ENCODE data around the gene MMRN1.

The MMRN1 gene

DNA sequence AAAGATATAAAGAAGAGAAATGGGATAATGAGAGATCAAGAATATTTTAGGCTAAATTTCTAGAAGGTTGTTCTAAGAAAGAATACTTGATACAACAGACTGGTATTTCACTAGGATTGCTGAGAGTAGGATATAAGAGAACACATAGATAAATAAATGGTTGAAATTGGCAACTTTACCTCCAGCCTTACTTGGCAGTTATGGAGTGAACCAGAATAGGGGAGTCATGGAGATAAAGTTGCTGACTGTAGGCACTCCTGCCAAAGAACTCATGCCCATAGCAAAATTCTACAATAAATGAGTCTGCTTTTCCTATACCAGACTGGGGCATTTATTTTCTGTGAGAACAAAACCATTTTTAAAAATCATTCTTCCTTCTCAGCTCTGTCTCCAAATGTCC lies 26.4 kb upstream of the MMRN1 start:
- FAIRE-seq (no peak), DNase-seq (ENCODE audit: insufficient read length, low spot score) (no peak)
- TF ChIP-seq, protein P1, sequence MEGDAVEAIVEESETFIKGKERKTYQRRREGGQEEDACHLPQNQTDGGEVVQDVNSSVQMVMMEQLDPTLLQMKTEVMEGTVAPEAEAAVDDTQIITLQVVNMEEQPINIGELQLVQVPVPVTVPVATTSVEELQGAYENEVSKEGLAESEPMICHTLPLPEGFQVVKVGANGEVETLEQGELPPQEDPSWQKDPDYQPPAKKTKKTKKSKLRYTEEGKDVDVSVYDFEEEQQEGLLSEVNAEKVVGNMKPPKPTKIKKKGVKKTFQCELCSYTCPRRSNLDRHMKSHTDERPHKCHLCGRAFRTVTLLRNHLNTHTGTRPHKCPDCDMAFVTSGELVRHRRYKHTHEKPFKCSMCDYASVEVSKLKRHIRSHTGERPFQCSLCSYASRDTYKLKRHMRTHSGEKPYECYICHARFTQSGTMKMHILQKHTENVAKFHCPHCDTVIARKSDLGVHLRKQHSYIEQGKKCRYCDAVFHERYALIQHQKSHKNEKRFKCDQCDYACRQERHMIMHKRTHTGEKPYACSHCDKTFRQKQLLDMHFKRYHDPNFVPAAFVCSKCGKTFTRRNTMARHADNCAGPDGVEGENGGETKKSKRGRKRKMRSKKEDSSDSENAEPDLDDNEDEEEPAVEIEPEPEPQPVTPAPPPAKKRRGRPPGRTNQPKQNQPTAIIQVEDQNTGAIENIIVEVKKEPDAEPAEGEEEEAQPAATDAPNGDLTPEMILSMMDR (IDR thresholded peaks at IDR 0.05; ENCODE audit: insufficient read depth, missing control alignments) = no peak

DNA sequence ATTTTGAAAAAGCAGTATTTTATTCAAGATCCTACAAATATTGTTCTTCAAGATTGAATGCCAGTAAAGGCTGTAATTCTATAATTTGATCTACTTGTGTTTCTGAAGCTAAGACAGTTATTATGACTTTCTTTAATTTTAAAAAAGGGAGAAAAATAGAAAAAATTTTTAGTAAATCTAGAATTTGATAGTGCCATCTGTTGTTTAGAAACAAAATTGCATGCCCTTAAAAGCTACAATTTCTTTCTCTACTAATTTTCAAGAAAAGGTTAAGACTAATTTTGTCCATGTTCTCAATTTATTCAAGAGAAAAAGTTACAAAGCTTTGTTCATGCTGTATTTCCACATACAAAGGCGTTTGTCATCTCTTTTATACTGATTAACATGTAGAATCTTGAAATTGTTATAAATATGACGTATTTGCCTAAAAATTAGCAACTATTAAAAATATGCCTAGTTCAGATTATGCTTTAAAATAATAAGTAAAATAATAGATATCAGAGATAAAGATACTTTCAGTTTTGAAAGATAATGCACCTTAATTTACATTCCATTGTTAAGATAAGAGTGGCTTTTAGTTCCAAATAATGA lies 25.6 kb upstream of the MMRN1 start:
- TF ChIP-seq, protein P1 (IDR thresholded peaks at IDR 0.05; ENCODE audit: insufficient read depth, missing control alignments) = peak; percentile 38
- FAIRE-seq (no peak), DNase-seq (ENCODE audit: insufficient read length, low spot score) (no peak)

DNA sequence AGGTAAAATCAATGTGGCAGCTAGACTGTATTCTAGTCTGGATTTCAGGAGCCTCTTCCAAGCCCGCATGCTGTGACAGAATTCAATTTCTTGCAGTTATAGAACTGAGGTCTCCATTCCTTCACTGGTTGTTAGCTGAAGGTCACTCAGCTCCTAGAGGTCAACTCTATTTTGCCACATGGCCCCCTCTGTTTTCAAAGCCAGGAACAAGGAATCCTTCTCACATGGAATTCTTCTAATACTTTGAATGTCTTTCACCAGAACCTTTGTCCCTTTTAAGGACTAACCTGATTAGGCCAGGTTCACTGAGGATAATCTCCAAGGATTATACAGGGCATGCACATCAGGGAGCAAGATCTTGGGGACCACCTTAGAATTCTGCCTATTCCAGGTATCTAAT lies 23.4 kb upstream of the MMRN1 start:
- FAIRE-seq = no peak
- TF ChIP-seq, protein P1 (IDR thresholded peaks at IDR 0.05; ENCODE audit: insufficient read depth, missing control alignments) = no peak
- no peak for DNase-seq (ENCODE audit: insufficient read length, low spot score)

DNA sequence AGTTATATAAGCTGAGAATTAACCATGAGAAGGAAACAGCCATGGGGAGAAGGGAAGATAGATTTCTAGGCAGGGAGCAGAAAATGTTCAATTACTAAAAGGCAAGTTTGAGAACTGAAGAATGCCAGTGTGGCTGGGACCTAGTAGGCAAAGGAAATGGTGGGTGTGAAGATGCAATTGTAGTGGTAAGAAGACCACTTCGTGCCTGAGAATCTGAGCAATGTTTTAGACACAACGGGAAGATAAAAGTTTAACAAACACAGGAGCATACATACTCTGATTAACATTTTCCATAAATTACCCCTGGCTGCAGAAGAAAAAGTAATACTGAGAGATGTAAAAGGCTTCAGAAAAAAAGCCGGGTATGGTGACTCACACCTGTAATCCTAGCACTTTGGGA lies 18.1 kb upstream of the MMRN1 start:
- no peak for FAIRE-seq
- TF ChIP-seq, protein P1 (IDR thresholded peaks at IDR 0.05; ENCODE audit: insufficient read depth, missing control alignments) = no peak
- DNase-seq (ENCODE audit: insufficient read length, low spot score) = no peak

DNA sequence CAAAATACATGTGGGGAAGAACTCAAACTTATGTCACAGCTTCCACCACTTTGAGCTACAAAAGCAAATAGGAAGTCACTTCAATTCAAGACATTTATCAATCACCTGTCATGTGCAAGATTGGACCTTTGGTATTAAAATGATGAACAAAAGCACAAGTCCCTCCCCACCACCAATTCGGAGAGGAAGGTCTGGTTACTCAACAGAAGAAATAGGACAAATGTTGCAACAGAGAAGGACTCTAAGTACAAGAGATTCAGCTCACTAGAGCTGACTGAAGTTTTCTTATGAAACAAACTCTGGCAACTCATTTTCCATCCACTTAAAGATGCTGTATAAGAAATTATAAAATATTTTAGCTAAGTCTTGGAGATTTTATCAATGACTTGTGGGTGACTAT lies 16.0 kb upstream of the MMRN1 start:
- no peak for DNase-seq (ENCODE audit: insufficient read length, low spot score)
- TF ChIP-seq, protein P1 (IDR thresholded peaks at IDR 0.05; ENCODE audit: insufficient read depth, missing control alignments) = no peak
- no peak for FAIRE-seq

DNA sequence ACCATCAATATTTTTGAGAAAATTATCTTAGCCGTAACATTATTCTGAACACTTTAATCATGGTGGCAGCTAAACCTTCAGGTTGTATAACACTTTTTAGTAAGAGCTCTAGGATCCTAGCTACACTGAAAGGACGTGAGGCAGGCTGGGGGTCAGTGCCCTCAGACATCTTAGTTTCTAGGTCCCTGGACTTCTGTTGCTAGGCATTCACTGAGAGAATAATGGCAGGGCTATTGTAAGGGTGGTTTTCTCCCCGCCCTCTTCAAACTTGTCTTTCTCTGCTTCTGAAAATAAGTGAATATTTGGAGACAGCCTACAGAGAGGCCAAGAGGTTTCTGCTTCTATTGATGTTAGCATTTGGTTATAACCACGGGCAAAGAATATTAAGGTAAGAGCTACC lies 15.4 kb upstream of the MMRN1 start:
- no peak for DNase-seq (ENCODE audit: insufficient read length, low spot score)
- TF ChIP-seq, protein P1 (IDR thresholded peaks at IDR 0.05; ENCODE audit: insufficient read depth, missing control alignments) = no peak
- FAIRE-seq = no peak

DNA sequence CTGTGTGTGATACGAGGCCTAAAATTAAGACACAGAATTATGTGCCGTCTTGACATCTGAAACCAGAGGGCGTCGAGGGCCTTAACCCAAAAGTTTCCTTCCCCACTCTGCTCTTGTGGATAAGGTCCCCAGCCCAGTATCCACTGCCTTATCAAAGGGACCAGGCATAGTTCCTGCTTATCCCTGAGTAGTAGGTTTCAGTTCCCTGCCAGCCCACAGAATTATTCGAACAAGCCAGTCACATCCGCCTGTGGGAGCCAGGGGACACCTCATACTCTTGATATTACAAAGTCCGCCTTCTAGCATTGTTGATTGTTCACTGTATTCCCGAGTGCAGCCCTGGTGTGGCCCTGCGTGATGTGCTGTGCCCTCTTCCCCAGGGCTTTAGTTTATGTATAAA lies 5.4 kb upstream of the MMRN1 start:
- TF ChIP-seq, protein P1 (IDR thresholded peaks at IDR 0.05; ENCODE audit: insufficient read depth, missing control alignments) = no peak
- DNase-seq (ENCODE audit: insufficient read length, low spot score) (no peak), FAIRE-seq (no peak)
